K562 (cell line): Measurements from ENCODE around the gene OSBPL1A. TPM values are rescaled to one million over a fixed set of nuclear protein-coding genes. Genes with fewer than 3 reads are reported as not detected.

Experiments
- ATAC-seq: fragments of 200-7000 bp; cut with Tn5 transposase; 3 replicates; pipeline ENCODE4 v1.9.1; 2020; ENCODE audit warnings: moderate library complexity
- BruUV-seq: library from RNA; stranded (reverse); fragments of 400-500 nt; replicated peaks from 2 replicates; lab custom pipeline; 2021; lab: Mats Ljungman, UMichigan
- CTCF ChIA-PET: fragments of 300-600 bp; formaldehyde crosslinking; extraction: SDS; loops from one replicate; lab custom pipeline; 2021; ENCODE audit warnings: low intra/inter-chr PET ratio; lab: Yijun Ruan, JAX
- POLR2A ChIA-PET: fragments of 300-600, 350-650 bp; sonication (Branson Sonifier 250); formaldehyde crosslinking; extraction: SDS; loops from one replicate; lab custom pipeline; 2021; ENCODE audit warnings: antibody characterized with exemption, inconsistent platforms; lab: Yijun Ruan, JAX
- DNase-seq, 4 experiments: peaks; one replicate each; pipeline versions ENCODE4 v3.0.0 to v3.0.0-alpha.2; 2011 to 2018; ENCODE audit warnings: low spot score in 3 of 4, mixed read lengths in 3 of 4; ENCODE audit errors: extremely low read depth in 1 of 4
- FAIRE-seq: peaks from 2 replicates; lab custom pipeline; 2011; peaks lifted over from hg19 to GRCh38; lab: Jason Lieb, UNC
- H2AFZ ChIP-seq: 2 replicates; pipeline ENCODE4 v1.6.0; 2011; ENCODE audit warnings: low read depth, low read length, control low read depth, inconsistent platforms
- H3K27ac ChIP-seq: fragments of 200-600 bp; 3 replicates; pipeline ENCODE4 v1.8.0; 2011; ENCODE audit warnings: low read depth, mild to moderate bottlenecking, control low read depth, inconsistent platforms, low read length, moderate library complexity, mixed read lengths; ENCODE audit errors: extremely low read depth
- H3K27me3 ChIP-seq, 2 experiments: fragments of 300-600 bp in 1 of 2; 2 replicates in 1 of 2; 3 replicates in 1 of 2; pipeline versions ENCODE4 v1.6.0 to v1.8.0; 2011; ENCODE audit warnings: inconsistent platforms in 2 of 2, low read length in 2 of 2, mild to moderate bottlenecking in 1 of 2, mixed read lengths in 1 of 2, moderate library complexity in 1 of 2; ENCODE audit not compliant: control insufficient read depth in 2 of 2, insufficient read depth in 2 of 2
- H3K36me3 ChIP-seq: fragments of 300-600 bp; 3 replicates; pipeline ENCODE4 v1.8.0; 2011; ENCODE audit warnings: mild to moderate bottlenecking, low read length, inconsistent platforms; ENCODE audit not compliant: control insufficient read depth, insufficient read depth
- H3K4me1 ChIP-seq, 2 experiments: fragments of 200-600 bp in 1 of 2; replicated peaks in 1 of 2; 2 replicates in 1 of 2; 3 replicates in 1 of 2; pipeline versions ENCODE4 v1.5.1 to v1.8.0; 2011; ENCODE audit warnings: inconsistent platforms in 2 of 2, low read length in 2 of 2, mild to moderate bottlenecking in 1 of 2, mixed read lengths in 1 of 2, moderate library complexity in 1 of 2; ENCODE audit not compliant: control insufficient read depth in 2 of 2, insufficient read depth in 2 of 2
- H3K4me2 ChIP-seq: 2 replicates; pipeline ENCODE4 v1.6.1; 2011; ENCODE audit warnings: low read length, control low read depth, inconsistent platforms, mixed read lengths; ENCODE audit not compliant: insufficient read depth
- H3K4me3 ChIP-seq: fragments of 200-600 bp; sonication (generic), shearing (Covaris generic); 2 replicates; pipeline ENCODE4 v1.5.1; 2016; ENCODE audit warnings: control low read depth, inconsistent platforms
- H3K79me2 ChIP-seq: fragments of 200-600 bp; 3 replicates; pipeline ENCODE4 v1.8.0; 2011; ENCODE audit warnings: low read length, inconsistent platforms; ENCODE audit not compliant: control insufficient read depth, insufficient read depth
- H3K9ac ChIP-seq, 2 experiments: 2 replicates each; pipeline versions ENCODE4 v1.6.0 to v1.6.1; 2011; ENCODE audit warnings: low read depth in 2 of 2, low read length in 2 of 2, control low read depth in 1 of 2, inconsistent platforms in 1 of 2, mild to moderate bottlenecking in 1 of 2, mixed read lengths in 1 of 2; ENCODE audit not compliant: insufficient read depth in 1 of 2
- H3K9me1 ChIP-seq: one replicate; pipeline ENCODE4 v1.6.0; 2011; ENCODE audit warnings: inconsistent platforms, mild to moderate bottlenecking, low read length, moderate library complexity; ENCODE audit not compliant: control insufficient read depth, insufficient read depth
- H3K9me3 ChIP-seq: replicated peaks from 2 replicates; pipeline ENCODE4 v1.5.1; 2011; ENCODE audit warnings: low read depth, low read length, inconsistent platforms; ENCODE audit not compliant: control insufficient read depth, insufficient read depth
- H4K20me1 ChIP-seq: replicated peaks from 2 replicates; pipeline ENCODE4 v1.6.1; 2011; ENCODE audit warnings: low read length, inconsistent platforms, mixed read lengths; ENCODE audit not compliant: control insufficient read depth, insufficient read depth
- CHCHD3 ChIP-seq: fragments of 250-450 bp; sonication (Bioruptor Pico); IDR thresholded peaks from 2 replicates; pipeline ENCODE4 v2.1.2; 2022; ENCODE audit warnings: mild to moderate bottlenecking
- CTBP1 ChIP-seq: fragments of 450-650 bp; IDR thresholded peaks from 2 replicates; pipeline ENCODE4 v1.6.1; 2016; ENCODE audit warnings: borderline replicate concordance
- EHMT2 ChIP-seq: fragments of 450-650 bp; IDR thresholded peaks from 2 replicates; pipeline ENCODE4 v1.6.1; 2018; ENCODE audit warnings: antibody characterized with exemption
- PCBP2 ChIP-seq: fragments of 200-400 bp; formaldehyde crosslinking; IDR thresholded peaks from 2 replicates; pipeline ENCODE4 v1.6.1; 2018; ENCODE audit warnings: low read length, low read depth, mild to moderate bottlenecking, moderate library complexity; ENCODE audit not compliant: poor library complexity, severe bottlenecking
- SMARCB1 ChIP-seq: IDR thresholded peaks from 2 replicates; pipeline ENCODE4 v1.6.1; 2011; ENCODE audit warnings: improper control_type of control experiment, low read depth; ENCODE audit not compliant: insufficient read length
- TFAP4 ChIP-seq: sonication (generic); formaldehyde crosslinking; IDR thresholded peaks from 2 replicates; pipeline ENCODE4 v1.8.0; 2022; ENCODE audit warnings: missing genetic modification reagents, mild to moderate bottlenecking, moderate library complexity, borderline replicate concordance
- TRIM24 ChIP-seq, 2 experiments: fragments of 450-650 bp; IDR thresholded peaks; 2 replicates each; pipeline ENCODE4 v1.6.1; 2016
- ZNF778 ChIP-seq: fragments of 450-650 bp; formaldehyde crosslinking; IDR thresholded peaks from 2 replicates; pipeline ENCODE4 v1.4.0; 2020; ENCODE audit warnings: mild to moderate bottlenecking, moderate library complexity
- WGBS: fragments of 100-300 bp; shearing (Covaris generic); methylation state at CpG from one replicate; pipeline ENCODE4 v1.1.6; 2016; ENCODE audit warnings: low coverage, mixed read lengths; ENCODE audit not compliant: insufficient coverage; ENCODE audit errors: missing lambda C conversion rate; 5-methylcytosine and 5-hydroxymethylcytosine counted together
- in situ Hi-C: fragments of 300-500 bp; cut with MboI; formaldehyde crosslinking; loops from 4 replicates; pipeline ENCODE4 v1.15.0; 2018; ENCODE audit warnings: inconsistent platforms, mixed read lengths
- intact Hi-C: fragments of 100-400 bp; cut with micrococcal nuclease; formaldehyde crosslinking; loops from 2 replicates; pipeline ENCODE4 v1.14.2; 2022
- polyA plus RNA-seq, 8 experiments: library from polyadenylated mRNA; depleted of rRNA in 4 of 8; stranded (reverse) in 5 of 8; unstranded in 3 of 8; fragments of >200 nt; fragmentation: Nextera tagmentation in 2 of 8; fragmentation: Illumina TruSeq in 1 of 8; extraction: Ambion mirVana in 2 of 8; extraction: Trizol in 1 of 8; gene quantifications; 2 replicates each; pipeline versions ENCODE4 v1.2.1 to v1.2.3, GENCODE V29; 2011 to 2014; ENCODE audit warnings: inconsistent platforms in 1 of 8, missing spikeins in 1 of 8
- total RNA-seq, 7 experiments: library from RNA; depleted of rRNA in 6 of 7; stranded (reverse); fragments of >200 nt in 6 of 7; fragmentation: Illumina TruSeq in 2 of 7; extraction: Trizol in 2 of 7; gene quantifications; 2 replicates each; pipeline versions ENCODE4 v1.2.1 to v1.2.3, GENCODE V29; 2011 to 2021; ENCODE audit warnings: low replicate concordance in 1 of 7

Gene OSBPL1A
- total and polyA plus RNA-seq, 9 of the 15 experiments (the other 6 are each of a cell fraction or from before 2014, with no cell fraction given): 0.40 to 0.49 TPM; not detected in 7

- TF ChIP-seq TFAP4 (CRISPR knock-in tag): no peak
Measured at GRCh38 chr18:24436939-24437338, 39.3 kb upstream of the OSBPL1A start (continued).

GRCh38 chr18:24432618-24433017 lies 35.0 kb upstream of the OSBPL1A start:
- no peak for ATAC-seq
- CTCF ChIA-PET: no interaction called here
- no peaks in the 10 kb centered on the region for H3K36me3 ChIP-seq
- no TSS peak for BruUV-seq
- in situ Hi-C loops: no loop called here
- H3K4me2 ChIP-seq: no peak overlapping the region
- TF ChIP-seq SMARCB1 (no peak), PCBP2 (no peak), ZNF778 (no peak), TRIM24 (IDR thresholded peaks at IDR 0.05) (no peak), CHCHD3 (CRISPR knock-in tag) (no peak), CTBP1 (no peak), EHMT2 (no peak)
- TF ChIP-seq, all 486 proteins: peak for 0
- DNase-seq (no peak), FAIRE-seq (no peak)
- Histone ChIP-seq H3K9me1 (no peaks in the 10 kb centered on the region), H4K20me1 (no peaks in the 10 kb centered on the region), H3K4me1 (no peaks in the 10 kb centered on the region), H3K9me3 (no peaks in the 10 kb centered on the region), H3K79me2 (no peaks in the 10 kb centered on the region), H2AFZ (no peak overlapping the region), H3K27ac (no peak overlapping the region), H3K27me3 (no peaks in the 10 kb centered on the region), H3K9ac (no peak overlapping the region), H3K4me3 (no peak overlapping the region)
- intact Hi-C loops: no loop called here
- POLR2A ChIA-PET: no interaction called here
- WGBS: 34% methylated on average over 3 of the region's 3 CpGs
